Inflammatory macrophage (primary cell): Measurements from ENCODE around the gene ORM1.
"Not testable (repeated sequence)": the region's sequence is repeated elsewhere in the genome, so short reads cannot be mapped to it uniquely, and the experiment has no call there.

Experiments
- DNase-seq, 2 donors: peaks; one replicate each; pipeline ENCODE4 v3.0.0-alpha.2; 2020 to 2022

ORM1 gene

GRCh38 chr9:114308361-114308950 is 14.4 kb upstream of the ORM1 start:
- no peak for DNase-seq

- no peak for DNase-seq
These were observed 13.8 kb upstream of the ORM1 start for GRCh38 chr9:114309096-114309495.

- DNase-seq = no peak
These were observed 12.1 kb upstream of the ORM1 start for GRCh38 chr9:114310471-114311450.

GRCh38 chr9:114311571-114312512 is 11.1 kb upstream of the ORM1 start:
- no peak for DNase-seq

GRCh38 chr9:114312513-114312875 is 10.4 kb upstream of the ORM1 start:
- no peak for DNase-seq

GRCh38 chr9:114313186-114313585 is 9.7 kb upstream of the ORM1 start:
- DNase-seq = no peak

- DNase-seq = no peak
These were observed 8.5 kb upstream of the ORM1 start for GRCh38 chr9:114314256-114314867.

- DNase-seq = no peak
These were observed 7.8 kb upstream of the ORM1 start for GRCh38 chr9:114314881-114315722.

GRCh38 chr9:114315723-114316363 is 7.1 kb upstream of the ORM1 start:
- peak; percentile 92 to 93 for DNase-seq

GRCh38 chr9:114316605-114317230 is 6.2 kb upstream of the ORM1 start:
- no peak for DNase-seq

GRCh38 chr9:114317665-114318357 is 5.1 kb upstream of the ORM1 start:
- DNase-seq = peak; percentile 83 to 91

GRCh38 chr9:114318416-114318815 is 4.5 kb upstream of the ORM1 start:
- no peak for DNase-seq

- no peak for DNase-seq
These were observed 3.8 kb upstream of the ORM1 start for GRCh38 chr9:114319147-114319546.

- DNase-seq = not testable (repeated sequence)
These were observed 2.2 kb upstream of the ORM1 start for GRCh38 chr9:114320710-114321109.

- no peak for DNase-seq
These were observed 1.1 kb upstream of the ORM1 start for GRCh38 chr9:114321759-114322158.

GRCh38 chr9:114322160-114322818 is 609 bp upstream of the ORM1 start:
- not testable (repeated sequence) for DNase-seq

- not testable (repeated sequence) for DNase-seq
These were observed 951 bp downstream of the ORM1 start for GRCh38 chr9:114323849-114324248.

GRCh38 chr9:114324492-114324891 is 1.6 kb downstream of the ORM1 start:
- DNase-seq = no peak

- not testable (repeated sequence) for DNase-seq
These were observed 2.1 kb downstream of the ORM1 start for GRCh38 chr9:114324965-114325364.
